Measurements from ENCODE around the gene ERICH6.

GRCh38 chr3:150739200-150739863 lies 35.6 kb upstream of the ERICH6 start:
- TF ChIP-seq FOXK2 (IDR thresholded peaks at IDR 0.05) (no peak), ZNF384 (IDR thresholded peaks at IDR 0.05) (no peak), SUZ12 (IDR thresholded peaks at IDR 0.05) (no peak), ARNT (IDR thresholded peaks at IDR 0.05) (no peak)
